Large intestine (tissue), 3 donors: Measurements from ENCODE around the gene GPR162. TPM values are rescaled to one million over a fixed set of nuclear protein-coding genes. Genes with fewer than 3 reads are reported as not detected.
A peak's percentile ranks its signal among the peaks of the same experiment; 100 is the strongest.

ENCODE experiments used
- DNase-seq, 2 donors: peaks; one replicate each; pipeline versions ENCODE4 v3.0.0 to v3.0.0-alpha.2; 2013
- H3K27ac ChIP-seq: one replicate; pipeline ENCODE4 v1.5.1; 2013; ENCODE audit warnings: low read length
- H3K27me3 ChIP-seq: 2 replicates; pipeline ENCODE4 v1.6.1; 2013; ENCODE audit warnings: low read length; ENCODE audit not compliant: control insufficient read depth, insufficient read depth
- H3K36me3 ChIP-seq: 2 replicates; pipeline ENCODE4 v1.6.1; 2013; ENCODE audit warnings: low read length; ENCODE audit not compliant: control insufficient read depth, insufficient read depth
- H3K4me1 ChIP-seq: one replicate; pipeline ENCODE4 v1.6.1; 2013; ENCODE audit warnings: low read length; ENCODE audit not compliant: control insufficient read depth, insufficient read depth
- H3K4me3 ChIP-seq: one replicate; pipeline ENCODE4 v1.5.1; 2013; ENCODE audit warnings: low read length
- H3K9me3 ChIP-seq: one replicate; pipeline ENCODE4 v1.6.1; 2013; ENCODE audit warnings: mild to moderate bottlenecking, low read depth, low read length, moderate library complexity; ENCODE audit not compliant: control insufficient read depth
- WGBS: methylation state at CpG from one replicate; pipeline ENCODE4 v1.1.5; 2013; ENCODE audit warnings: low lambda C conversion rate; ENCODE audit not compliant: insufficient coverage; 5-methylcytosine and 5-hydroxymethylcytosine counted together
- polyA plus RNA-seq: library from polyadenylated mRNA; unstranded; fragments of 120-200 nt; gene quantifications from one replicate; pipeline ENCODE4 v1.2.1, GENCODE V29; 2013

Gene GPR162
- polyA plus RNA-seq, 1 donor = 7.9 TPM

DNA sequence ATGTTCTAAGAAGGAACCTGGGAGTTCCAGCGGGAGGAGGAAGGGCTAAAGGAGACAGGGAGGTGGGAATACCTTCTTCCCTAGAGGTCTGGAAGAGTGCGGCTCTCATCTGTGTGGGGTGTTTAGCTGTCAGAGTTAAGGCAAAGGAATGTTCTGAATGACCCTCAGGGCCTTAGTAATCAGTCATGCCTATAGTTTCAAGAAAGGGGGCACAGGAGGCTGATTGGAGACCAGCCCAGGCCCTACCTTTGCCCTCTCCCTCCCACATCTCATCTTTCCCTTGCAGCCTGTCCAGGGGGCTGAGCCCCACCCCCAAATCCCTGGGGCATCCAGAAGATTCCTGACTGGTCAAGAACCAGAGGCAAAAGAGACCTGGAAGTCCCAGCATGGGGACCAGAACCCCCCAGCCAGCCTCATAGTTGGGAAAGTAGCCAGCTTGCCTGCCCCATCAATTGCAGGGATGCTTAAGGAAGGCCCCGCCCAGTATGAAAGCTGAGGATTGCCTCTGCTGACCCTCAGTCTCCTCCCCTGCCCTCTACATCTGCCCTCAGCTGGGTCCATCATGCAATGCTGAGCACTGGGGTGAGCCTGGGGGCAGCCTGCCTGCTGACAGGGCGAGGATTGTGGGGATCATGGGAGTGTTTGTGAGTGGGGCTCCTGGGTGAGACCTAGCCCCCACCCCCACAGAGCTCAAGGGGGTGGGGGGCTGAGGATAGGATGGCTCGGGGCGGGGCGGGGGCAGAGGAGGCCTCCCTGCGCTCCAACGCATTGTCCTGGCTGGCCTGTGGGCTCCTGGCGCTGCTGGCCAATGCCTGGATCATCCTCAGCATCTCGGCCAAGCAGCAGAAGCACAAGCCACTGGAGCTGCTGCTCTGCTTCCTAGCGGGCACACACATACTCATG is 1.8 kb downstream of the GPR162 start:
- H3K4me1 ChIP-seq = peaks cover 32% of the 10 kb centered on the region
- no peaks in the 10 kb centered on the region for H3K9me3 ChIP-seq
- H3K36me3 ChIP-seq = no peaks in the 10 kb centered on the region
- H3K27me3 ChIP-seq = peaks cover 25% of the 10 kb centered on the region
- H3K4me3 ChIP-seq = no peak overlapping the region
- no CpG with 5 or more reads among the region's 12 CpGs for WGBS
- no peak for DNase-seq
- no peak overlapping the region for H3K27ac ChIP-seq

DNA sequence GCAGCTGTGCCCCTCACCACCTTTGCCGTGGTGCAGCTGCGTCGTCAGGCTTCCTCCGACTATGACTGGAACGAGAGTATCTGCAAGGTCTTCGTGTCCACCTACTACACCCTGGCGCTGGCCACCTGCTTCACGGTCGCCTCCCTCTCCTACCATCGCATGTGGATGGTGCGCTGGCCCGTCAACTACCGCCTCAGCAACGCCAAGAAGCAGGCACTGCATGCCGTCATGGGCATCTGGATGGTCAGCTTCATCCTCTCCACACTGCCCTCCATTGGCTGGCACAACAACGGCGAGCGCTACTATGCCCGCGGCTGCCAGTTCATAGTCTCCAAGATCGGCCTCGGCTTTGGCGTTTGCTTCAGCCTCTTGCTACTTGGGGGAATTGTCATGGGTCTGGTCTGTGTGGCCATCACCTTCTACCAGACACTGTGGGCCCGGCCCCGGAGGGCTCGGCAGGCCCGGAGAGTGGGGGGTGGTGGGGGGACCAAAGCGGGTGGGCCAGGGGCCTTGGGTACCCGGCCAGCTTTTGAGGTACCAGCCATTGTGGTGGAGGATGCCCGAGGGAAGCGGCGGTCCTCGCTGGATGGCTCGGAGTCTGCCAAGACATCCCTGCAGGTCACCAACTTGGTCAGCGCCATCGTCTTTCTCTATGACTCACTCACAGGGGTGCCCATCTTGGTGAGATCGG is 2.6 kb downstream of the GPR162 start:
- Histone ChIP-seq H3K36me3 (no peaks in the 10 kb centered on the region), H3K27me3 (peaks cover 25% of the 10 kb centered on the region), H3K9me3 (no peaks in the 10 kb centered on the region), H3K4me1 (peaks cover 32% of the 10 kb centered on the region), H3K27ac (no peak overlapping the region), H3K4me3 (no peak overlapping the region)
- no peak for DNase-seq
- WGBS = no CpG with 5 or more reads among the region's 37 CpGs

DNA sequence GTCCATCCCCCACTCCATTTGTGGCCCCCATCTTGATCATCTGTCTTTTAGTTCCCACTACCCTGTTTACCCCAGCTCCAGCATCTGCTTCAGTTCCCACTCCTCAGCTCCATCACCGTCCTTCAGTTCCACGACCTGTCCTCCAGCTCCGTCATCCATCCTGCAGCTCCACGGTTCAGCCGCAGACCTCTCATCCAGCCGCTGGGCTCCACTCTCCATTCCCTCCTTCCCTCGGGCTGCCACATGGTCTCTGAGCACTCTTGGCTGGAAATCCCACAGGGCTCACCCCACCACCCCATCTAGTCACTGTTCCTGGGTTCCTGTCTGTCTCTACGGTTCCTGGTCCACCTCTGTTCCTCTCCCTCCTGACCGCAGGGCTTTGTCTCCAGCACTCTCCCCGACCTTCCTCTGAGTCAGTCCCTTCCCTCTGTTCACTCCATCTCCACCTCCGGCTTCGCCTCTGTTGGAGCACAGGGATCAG is 3.3 kb downstream of the GPR162 start:
- 39% methylated on average over 4 of the region's 12 CpGs for WGBS
- H3K4me1 ChIP-seq = peaks cover 32% of the 10 kb centered on the region
- H3K9me3 ChIP-seq = no peaks in the 10 kb centered on the region
- no peak overlapping the region for H3K4me3 ChIP-seq
- no peaks in the 10 kb centered on the region for H3K36me3 ChIP-seq
- DNase-seq = no peak
- peaks cover 21% of the 10 kb centered on the region for H3K27me3 ChIP-seq
- no peak overlapping the region for H3K27ac ChIP-seq

DNA sequence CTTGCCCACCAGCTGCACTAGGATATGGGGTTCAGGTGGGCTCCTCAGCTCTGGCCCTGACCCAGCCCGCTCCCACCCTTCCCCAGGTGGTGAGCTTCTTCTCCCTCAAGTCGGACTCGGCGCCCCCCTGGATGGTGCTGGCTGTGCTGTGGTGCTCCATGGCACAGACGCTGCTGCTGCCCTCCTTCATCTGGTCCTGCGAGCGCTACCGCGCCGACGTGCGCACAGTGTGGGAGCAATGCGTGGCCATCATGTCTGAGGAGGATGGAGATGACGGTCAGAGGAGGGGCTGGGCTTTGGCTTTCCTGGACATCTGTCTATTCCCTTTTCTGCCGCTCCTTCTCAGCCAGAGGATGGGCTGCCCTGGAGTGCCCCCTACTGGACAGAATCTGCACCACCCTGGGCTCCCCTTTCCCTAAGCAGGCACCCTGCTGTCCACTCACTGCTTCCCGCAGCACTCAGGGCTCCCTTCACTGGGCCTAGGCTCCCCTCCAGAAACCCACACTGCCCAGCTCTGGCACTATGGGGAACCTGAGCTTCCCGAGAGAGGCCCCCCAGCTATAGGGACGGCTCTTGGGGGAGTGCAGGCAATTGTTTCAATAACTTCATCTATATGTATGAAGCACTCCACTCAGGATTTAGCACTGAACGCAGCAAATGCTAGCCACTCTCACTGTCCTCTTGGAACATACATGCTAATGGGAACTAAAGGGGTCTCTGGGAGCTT is 3.9 kb downstream of the GPR162 start:
- Histone ChIP-seq H3K27ac (no peak overlapping the region), H3K36me3 (no peaks in the 10 kb centered on the region), H3K27me3 (peaks cover 18% of the 10 kb centered on the region), H3K4me1 (peaks cover 36% of the 10 kb centered on the region), H3K4me3 (no peak overlapping the region), H3K9me3 (no peaks in the 10 kb centered on the region)
- no CpG with 5 or more reads among the region's 19 CpGs for WGBS
- DNase-seq = peak; percentile 76 to 78

DNA sequence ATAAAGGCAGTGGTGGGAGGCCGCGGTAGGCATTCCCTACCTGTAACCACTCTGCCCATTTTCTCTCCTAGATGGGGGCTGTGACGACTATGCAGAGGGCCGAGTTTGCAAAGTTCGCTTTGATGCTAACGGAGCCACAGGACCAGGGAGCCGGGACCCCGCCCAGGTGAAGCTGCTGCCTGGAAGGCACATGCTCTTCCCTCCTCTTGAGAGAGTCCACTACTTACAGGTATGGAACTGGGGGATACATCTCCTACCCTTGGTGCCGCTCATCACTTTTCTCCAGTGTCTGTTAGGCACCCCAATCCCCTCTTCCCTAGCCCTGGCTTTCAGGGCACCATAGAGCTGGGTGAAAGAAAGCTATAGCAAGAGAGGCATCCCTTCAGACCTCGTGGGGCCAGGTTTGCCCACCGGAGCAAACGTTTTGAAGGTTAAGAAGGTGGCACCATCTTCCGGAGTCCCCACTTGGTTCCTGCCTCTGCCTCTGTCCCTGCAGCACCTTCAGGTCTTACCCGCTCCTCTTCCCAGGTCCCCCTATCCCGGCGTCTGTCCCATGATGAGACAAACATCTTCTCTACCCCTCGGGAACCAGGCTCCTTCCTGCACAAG is 4.6 kb downstream of the GPR162 start:
- Histone ChIP-seq H3K9me3 (no peaks in the 10 kb centered on the region), H3K27ac (no peak overlapping the region), H3K36me3 (peaks cover 5% of the 10 kb centered on the region), H3K27me3 (peaks cover 16% of the 10 kb centered on the region), H3K4me3 (no peak overlapping the region), H3K4me1 (peaks cover 30% of the 10 kb centered on the region)
- 90% methylated on average over 2 of the region's 17 CpGs for WGBS
- DNase-seq = no peak

DNA sequence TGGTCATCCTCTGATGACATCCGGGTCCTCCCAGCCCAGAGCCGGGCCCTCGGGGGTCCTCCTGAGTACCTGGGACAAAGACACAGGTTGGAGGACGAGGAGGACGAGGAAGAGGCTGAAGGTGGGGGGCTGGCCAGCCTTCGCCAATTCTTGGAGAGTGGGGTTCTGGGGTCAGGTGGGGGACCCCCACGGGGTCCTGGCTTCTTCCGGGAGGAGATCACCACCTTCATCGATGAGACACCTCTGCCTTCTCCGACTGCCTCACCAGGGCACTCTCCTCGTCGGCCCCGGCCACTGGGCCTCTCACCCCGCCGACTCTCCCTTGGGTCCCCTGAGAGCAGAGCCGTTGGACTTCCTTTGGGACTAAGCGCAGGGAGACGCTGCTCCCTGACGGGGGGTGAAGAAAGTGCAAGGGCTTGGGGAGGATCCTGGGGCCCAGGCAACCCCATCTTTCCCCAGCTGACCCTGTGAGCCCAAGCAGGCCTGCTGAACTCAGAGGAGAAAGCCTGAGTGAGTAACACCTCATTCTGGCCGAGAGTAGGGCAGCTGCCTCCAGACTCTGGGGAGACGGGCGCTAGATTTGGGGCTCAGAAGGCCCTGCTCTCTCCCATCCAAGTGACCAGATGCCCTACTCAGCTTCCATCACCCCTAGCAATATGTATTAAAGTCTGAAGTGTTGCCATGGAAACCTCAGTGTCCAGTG is 5.3 kb downstream of the GPR162 start:
- peaks cover 27% of the 10 kb centered on the region for H3K4me1 ChIP-seq

DNA sequence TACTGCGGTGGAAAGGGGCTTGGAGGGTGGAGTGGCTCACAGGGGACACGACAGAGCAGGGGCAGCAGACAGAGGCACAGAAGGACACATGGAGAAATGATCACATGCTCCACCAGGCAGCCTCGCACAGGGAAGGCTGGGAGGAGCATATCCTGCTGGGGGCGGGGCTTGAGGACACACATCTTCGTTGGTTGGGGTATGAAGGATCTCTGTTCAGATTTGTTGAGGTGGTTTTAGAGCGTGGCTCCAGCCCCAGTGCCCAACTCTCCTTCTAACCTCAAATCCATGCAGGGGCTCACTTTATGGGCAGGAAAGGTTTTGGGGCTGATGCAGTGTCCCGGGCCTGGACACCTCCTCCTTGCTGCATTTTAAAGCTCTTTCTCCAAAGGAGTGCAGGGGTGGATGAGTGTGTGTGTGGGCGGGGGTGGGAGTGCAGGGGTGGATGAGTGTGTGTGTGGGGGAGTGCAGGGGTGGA is 5.9 kb downstream of the GPR162 start:
- Histone ChIP-seq H3K36me3 (peaks cover 16% of the 10 kb centered on the region), H3K27ac (no peak overlapping the region), H3K4me3 (no peak overlapping the region), H3K9me3 (no peaks in the 10 kb centered on the region), H3K27me3 (peaks cover 7% of the 10 kb centered on the region), H3K4me1 (peaks cover 21% of the 10 kb centered on the region)
- DNase-seq = peak; percentile 73 to 84
- no CpG with 5 or more reads among the region's 8 CpGs for WGBS

More for the DNA sequence above, 5.3 kb downstream of the GPR162 start:
- Histone ChIP-seq H3K27ac (no peak overlapping the region), H3K4me3 (no peak overlapping the region), H3K9me3 (no peaks in the 10 kb centered on the region), H3K27me3 (peaks cover 13% of the 10 kb centered on the region), H3K36me3 (peaks cover 12% of the 10 kb centered on the region)
- no peak for DNase-seq
- WGBS = 80% methylated on average over 2 of the region's 22 CpGs

DNA sequence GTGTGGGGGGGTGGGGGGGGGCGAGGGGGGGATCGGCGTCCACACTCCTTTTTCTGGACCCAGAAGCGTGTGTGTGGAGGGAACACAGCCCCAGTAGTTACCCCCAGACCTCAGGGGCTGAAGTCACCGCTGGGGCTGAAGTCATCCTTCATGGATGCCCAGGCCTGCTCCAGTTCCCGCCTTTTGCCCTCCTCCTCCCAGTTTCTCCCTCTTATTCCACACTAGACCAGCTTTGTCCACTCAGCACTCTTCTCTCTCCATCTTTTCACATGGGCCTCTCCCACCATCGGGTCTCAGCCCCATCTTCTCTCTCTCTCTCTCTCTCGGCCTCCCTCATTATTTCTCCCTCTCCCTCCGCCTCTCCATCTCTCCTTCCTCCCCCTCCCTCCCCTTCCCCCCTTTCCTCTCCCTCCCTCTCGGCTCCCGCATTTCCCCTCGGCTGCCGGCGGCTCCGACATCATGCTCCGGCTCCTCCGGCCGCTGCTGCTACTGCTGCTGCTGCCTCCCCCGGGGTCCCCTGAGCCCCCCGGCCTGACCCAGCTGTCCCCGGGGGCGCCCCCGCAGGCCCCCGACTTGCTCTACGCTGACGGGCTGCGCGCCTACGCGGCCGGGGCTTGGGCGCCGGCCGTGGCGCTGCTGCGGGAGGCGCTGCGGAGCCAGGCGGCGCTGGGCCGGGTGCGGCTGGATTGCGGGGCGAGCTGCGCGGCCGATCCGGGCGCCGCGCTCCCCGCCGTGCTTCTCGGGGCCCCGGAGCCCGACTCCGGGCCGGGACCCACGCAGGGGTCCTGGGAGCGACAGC is 6.6 kb downstream of the GPR162 start, which contains the start of gene P3H3:
P3H3 (plus strand) TSS at position 426 of the 799 bp plus-strand sequence; CDS start at position 460, 34 bp downstream.
- Histone ChIP-seq H3K27me3 (peaks cover 2% of the 10 kb centered on the region), H3K4me1 (peaks cover 21% of the 10 kb centered on the region), H3K4me3 (peak within 1 kb of the TSS; percentile 97), H3K36me3 (peaks cover 16% of the 10 kb centered on the region), H3K9me3 (no peaks in the 10 kb centered on the region), H3K27ac (peak within 1 kb of the TSS; percentile 87)
- peak in 1 of 2 donors; percentile 62 for DNase-seq
- WGBS = 0% methylated on average over 1 of the region's 60 CpGs
